Activated CD8-positive, alpha-beta memory T cell treated with anti-CD3 and anti-CD28 coated beads for 36 hours (primary cell): ENCODE measurements around the gene ESRRA. TPM values are rescaled to one million over a fixed set of nuclear protein-coding genes. Genes with fewer than 3 reads are reported as not detected.

Experiments
- CTCF ChIA-PET: fragments of 350-600 bp; sonication (Branson Sonifier 250); formaldehyde crosslinking; loops from one replicate; lab custom pipeline; 2021; ENCODE audit warnings: antibody characterized with exemption; lab: Charles Lee
- POLR2A ChIA-PET: fragments of 350-600 bp; sonication (Branson Sonifier 250); formaldehyde crosslinking; loops from one replicate; lab custom pipeline; 2021; ENCODE audit warnings: antibody characterized with exemption; lab: Charles Lee
- total RNA-seq, 2 experiments: library from RNA; stranded (reverse); gene quantifications; one replicate each; pipeline ENCODE4 v1.2.3, GENCODE V29; 2021

ESRRA gene
- total RNA-seq, 2 experiments from 2014 or later = 58.1 to 58.3 TPM

DNA sequence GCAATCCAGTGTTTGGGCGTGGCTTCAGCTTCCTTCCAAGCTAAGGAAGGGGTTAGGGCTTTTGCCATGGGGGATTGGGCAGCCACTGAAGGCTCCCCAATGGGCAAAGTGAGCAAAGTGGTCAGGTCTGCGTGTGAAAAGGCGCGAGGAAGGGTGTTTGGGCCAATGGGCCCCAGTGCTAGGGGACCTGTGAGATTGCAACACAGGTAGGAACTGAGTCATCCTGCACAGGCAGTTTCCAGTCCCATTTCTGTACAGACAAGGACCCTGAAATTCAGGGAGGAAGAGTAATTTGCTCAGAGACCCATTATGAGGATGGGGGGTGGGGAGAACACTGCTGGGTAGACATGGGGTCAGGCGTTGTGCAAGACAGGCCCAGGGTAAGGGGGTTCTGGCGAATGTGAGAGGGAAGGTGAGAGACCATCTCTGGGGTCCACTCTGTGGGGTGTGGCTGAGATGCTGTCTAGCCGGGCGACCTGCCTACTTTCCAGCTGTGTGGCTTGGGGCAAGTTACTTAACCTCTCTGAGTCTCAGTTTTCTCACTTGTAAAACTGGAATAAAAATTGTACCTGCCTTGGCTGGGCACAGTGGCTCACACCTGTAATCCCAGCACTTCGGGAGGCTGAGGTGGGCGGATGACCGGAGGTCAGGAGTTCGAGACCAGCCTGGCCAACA, 42.0 kb downstream of the ESRRA start:
- CTCF ChIA-PET = interaction anchor here (0.7 kb wide), 1 partner anchor 59 kb away, joined by 3 read pairs; no protein-coding TSS in a partner anchor
- POLR2A ChIA-PET = no interaction called here

DNA sequence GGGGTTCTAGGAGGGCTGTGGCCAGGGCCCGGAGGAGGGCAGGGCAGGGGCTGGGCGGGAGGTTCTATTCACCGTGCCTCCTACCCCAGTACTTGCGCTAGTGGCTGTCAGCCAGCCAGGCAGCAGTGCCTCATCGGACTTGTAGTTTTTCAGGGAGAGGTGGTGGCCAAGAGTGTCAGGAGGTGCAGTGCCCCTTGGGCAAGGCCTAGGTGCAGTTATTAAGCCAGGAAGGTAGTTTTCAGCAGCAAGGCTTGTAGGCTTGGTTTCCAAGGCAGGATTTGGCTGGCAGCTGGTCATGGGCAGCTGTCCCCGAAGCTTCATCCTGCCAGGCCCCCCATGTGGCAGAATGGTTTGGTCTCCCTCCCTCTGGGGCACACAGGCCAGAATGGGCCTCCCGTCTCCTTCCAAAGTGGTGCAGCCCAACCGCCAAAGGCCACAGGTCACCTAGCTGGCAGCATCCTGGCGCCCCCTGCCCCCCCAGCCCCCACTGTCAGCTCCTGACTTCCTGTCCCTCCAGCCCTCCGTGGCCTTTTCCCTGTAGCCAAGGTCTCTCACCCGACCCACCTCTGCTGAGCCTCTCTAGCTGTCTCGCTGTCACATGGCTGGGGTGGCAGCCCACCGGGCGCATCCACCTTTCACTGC, 43.2 kb downstream of the ESRRA start:
- ChIA-PET POLR2A (interaction anchor here (0.6 to 1.4 kb wide), 3 partner anchors 9 to 83 kb away, joined by 3 to 6 read pairs (median 3); no protein-coding TSS in a partner anchor), CTCF (interaction anchor here (0.7 to 1.9 kb wide), 3 partner anchors 9 to 58 kb away, joined by 3 to 5 read pairs (median 3); partner anchors contain the start of gene PRDX5)

DNA sequence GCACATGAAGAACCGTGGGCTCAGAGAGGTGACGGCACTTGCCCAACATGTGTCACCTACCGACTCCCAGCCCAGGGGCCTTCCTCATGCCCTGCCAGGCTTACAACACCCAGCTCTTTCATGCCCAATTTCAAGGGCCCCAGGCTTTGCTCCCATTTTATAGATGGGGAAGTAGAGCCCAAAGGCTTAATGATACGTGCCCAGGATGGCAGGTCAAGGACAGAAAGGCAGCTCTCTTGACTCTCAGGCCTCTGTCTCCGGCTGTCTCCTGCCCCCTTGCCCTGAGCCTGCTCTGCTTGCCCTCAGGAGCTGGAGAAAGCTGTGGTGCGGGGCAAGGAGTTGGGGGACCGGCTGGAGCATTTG, 43.7 kb downstream of the ESRRA start:
- CTCF ChIA-PET = interaction anchor here (1.1 to 1.9 kb wide), 2 partner anchors 8 to 31 kb away, joined by 3 to 5 read pairs; partner anchors contain the start of gene PRDX5
- POLR2A ChIA-PET = interaction anchor here (1.0 to 1.4 kb wide), 2 partner anchors 9 to 17 kb away, joined by 3 to 6 read pairs; no protein-coding TSS in a partner anchor

DNA sequence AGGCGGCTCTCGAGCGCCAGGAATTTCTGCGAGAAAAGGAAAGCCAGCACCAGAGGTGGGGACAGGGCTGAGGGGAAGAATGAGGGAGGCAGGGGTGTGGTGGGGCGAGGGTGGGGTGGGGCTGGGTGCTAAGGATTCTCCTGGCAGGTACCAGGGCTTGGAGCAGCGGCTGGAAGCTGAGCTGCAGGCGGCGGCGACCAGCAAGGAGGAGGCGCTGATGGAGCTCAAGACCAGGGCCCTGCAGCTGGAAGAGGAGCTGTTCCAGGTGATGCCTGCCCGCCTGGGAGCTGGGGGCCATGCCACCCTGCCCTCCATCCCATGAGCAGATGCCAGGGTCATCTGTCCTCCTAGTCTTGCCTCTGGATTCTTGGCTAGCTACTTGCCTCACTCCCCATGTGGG, 44.1 kb downstream of the ESRRA start:
- ChIA-PET POLR2A (interaction anchor here (1.4 kb wide), 1 partner anchor 18 kb away, joined by 6 read pairs; no protein-coding TSS in a partner anchor), CTCF (interaction anchor here (0.9 to 1.9 kb wide), 3 partner anchors 8 to 31 kb away, joined by 3 to 5 read pairs (median 3); partner anchors contain the start of gene PRDX5)

DNA sequence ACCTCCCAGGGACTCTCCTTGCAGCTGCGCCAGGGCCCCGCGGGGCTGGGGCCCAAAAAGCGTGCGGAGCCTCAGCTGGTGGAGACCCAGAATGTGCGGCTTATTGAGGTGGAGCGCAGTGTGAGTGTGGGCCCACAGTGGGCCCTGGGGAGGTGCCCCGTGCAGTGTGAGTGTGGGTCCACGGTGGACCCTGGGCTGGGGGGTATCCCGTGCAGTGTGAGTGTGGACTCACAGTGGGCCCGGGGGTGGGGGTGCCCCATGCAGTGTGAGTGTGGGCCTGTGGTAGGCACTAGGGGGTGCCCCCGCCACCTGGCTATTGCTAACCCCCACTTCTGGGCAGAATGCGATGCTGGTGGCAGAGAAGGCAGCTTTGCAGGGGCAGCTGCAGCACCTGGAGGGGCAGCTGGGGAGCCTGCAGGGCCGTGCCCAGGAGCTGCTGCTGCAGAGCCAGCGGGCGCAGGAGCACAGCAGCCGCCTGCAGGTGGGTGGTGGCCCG, 45.9 kb downstream of the ESRRA start:
- ChIA-PET POLR2A (no interaction called here), CTCF (no interaction called here)

DNA sequence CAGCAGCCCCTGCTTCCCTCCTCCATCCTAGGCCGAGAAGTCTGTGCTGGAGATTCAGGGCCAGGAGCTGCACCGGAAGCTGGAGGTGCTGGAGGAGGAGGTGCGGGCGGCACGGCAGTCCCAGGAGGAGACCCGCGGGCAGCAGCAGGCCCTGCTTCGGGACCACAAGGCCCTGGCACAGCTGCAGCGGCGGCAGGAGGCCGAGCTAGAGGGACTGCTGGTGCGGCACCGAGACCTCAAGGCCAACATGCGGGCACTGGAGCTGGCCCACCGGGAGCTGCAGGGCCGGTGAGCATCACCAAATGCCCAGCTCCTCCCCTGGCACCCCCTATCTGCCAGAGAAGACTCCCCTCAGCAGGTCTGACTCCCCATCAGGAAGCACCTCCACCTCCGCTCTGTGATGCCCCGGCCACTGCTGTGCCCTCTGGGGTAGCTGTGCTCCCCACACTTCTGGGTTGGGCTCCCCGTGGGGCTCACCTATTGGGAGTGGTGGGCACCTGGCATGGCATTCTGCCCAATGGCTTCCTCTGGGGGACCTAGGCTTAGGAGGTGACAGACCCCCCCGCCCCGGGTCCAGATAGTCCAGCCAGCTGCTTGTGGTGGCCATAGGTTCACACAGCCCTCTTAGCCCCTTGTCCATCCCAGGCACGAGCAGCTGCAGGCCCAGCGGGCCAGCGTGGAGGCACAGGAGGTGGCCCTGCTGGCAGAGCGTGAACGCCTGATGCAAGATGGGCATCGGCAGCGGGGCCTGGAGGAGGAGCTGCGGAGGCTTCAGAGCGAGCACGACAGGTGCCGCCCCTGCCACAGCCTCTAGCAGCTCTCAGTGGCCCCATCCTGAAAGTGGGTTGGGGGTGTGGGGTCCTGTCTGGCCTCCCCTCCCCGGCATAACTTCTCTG, 47.0 kb downstream of the ESRRA start:
- ChIA-PET CTCF (no interaction called here), POLR2A (no interaction called here)

DNA sequence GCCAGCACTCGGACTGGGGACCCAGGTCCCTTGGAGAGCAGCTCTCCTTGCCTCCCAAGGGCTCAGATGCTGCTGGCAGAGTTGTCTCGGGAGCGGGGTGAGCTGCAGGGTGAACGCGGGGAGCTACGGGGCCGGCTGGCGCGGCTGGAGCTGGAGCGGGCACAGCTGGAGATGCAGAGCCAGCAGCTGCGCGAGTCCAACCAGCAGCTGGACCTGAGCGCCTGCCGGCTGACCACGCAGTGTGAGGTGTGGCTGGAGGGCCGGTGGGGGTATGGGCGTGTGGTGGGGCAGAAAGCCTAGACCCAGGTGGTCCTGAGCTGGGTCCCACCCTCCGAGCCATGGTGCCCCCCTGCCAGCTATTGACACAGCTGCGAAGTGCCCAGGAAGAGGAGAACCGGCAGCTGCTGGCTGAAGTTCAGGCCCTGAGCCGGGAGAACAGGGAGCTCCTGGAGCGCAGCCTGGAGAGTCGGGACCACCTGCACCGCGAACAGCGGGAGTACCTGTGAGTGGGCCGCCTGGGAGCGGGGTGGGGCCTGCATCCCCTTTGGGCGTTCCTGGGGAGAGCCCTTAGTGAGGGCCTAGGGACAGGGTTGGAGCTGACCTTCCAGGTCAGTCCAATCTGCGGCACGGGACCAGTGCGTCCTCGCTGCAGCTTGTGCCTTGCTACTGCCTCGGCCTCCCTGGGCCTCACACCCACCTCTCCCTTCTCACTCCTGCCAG, 47.8 kb downstream of the ESRRA start:
- ChIA-PET POLR2A (interaction anchor here (0.9 kb wide), 1 partner anchor 13 kb away, joined by 3 read pairs; the partner anchor contains the start of gene CCDC88B), CTCF (interaction anchor here (1.1 kb wide), 2 partner anchors 11 to 36 kb away, joined by 3 to 4 read pairs; partner anchors contain the start of genes PRDX5 and TRMT112)

DNA sequence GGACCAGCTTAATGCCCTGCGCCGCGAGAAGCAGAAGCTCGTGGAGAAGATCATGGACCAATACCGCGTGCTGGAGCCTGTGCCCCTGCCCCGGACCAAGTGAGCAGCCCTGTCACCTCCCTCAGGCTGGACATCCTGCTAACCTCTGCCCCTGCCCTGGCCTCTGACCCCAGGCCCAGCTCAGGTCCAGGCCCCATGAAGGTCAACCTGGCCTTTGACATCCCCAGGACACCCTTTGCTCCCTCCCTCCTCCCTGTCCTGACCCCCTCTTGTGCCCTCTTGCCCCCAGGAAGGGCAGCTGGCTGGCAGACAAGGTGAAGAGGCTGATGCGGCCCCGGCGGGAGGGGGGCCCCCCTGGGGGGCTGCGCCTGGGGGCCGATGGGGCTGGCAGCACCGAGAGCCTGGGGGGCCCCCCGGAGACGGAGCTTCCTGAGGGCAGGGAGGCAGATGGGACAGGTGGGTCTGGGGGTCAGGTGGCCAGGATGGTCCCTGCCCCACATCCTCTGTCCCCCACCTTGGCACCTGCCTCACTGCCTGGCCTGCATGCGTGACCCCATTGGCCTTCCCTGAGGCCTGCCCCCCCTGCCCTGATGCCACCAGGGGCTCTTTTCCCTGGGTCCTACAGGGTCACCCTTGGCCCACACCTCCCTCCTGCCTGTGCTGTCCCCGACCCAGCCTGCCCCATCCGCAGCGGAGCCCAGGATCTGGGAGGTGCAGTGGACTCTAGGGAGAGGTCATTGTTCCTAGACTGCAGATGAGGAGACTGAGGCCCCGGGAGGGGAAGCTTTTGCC, 48.6 kb downstream of the ESRRA start:
- POLR2A ChIA-PET = interaction anchor here (0.6 to 0.9 kb wide), 2 partner anchors 13 to 35 kb away, joined by 3 read pairs; partner anchors contain the start of gene CCDC88B

DNA sequence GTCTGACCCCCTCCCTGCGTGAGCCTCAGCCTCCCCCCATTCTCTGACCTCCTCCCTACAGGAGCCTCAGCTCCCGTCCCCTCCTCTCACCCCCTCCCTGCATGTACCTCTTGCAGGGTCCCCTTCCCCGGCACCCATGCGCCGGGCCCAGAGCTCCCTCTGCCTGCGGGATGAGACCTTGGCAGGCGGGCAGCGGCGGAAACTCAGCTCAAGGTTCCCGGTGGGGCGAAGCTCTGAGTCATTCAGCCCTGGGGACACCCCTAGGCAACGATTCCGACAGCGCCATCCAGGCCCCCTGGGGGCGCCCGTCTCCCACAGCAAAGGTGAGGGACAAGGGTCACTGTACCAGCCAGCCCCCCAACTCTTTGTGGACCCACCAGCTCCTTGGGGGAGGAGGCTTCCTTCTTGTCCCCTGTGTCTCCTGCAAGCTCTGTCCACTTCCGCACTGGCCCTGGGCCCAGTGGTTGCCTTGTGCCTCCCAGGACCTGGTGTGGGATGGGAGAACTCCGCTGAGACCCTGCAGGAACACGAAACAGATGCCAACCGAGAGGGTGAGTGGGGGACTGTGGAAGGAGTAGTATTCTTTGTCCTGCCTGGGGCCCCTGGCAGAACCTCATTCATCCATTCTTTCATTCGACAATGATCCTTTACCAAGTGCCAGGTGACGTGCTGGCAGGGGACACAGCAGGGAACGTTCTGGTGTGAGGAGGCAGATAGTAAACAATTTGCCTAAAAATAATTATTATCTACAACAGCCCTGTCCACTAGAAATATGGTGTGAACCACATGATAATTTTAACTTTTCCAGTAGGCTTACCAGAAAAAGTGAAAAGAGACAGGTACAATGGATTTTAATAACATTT, 50.0 kb downstream of the ESRRA start:
- ChIA-PET POLR2A (interaction anchor here (1.0 kb wide), 1 partner anchor 37 kb away, joined by 9 read pairs; the partner anchor contains the start of gene PRDX5), CTCF (interaction anchor here (0.7 to 1.3 kb wide), 4 partner anchors 12 to 23 kb away, joined by 3 to 5 read pairs (median 4); partner anchors contain the start of gene CCDC88B)

More for the DNA sequence above, 48.6 kb downstream of the ESRRA start:
- CTCF ChIA-PET = interaction anchor here (0.8 to 1.3 kb wide), 4 partner anchors 10 to 36 kb away, joined by 3 to 4 read pairs (median 4); partner anchors contain the start of genes CCDC88B, PRDX5 and TRMT112

DNA sequence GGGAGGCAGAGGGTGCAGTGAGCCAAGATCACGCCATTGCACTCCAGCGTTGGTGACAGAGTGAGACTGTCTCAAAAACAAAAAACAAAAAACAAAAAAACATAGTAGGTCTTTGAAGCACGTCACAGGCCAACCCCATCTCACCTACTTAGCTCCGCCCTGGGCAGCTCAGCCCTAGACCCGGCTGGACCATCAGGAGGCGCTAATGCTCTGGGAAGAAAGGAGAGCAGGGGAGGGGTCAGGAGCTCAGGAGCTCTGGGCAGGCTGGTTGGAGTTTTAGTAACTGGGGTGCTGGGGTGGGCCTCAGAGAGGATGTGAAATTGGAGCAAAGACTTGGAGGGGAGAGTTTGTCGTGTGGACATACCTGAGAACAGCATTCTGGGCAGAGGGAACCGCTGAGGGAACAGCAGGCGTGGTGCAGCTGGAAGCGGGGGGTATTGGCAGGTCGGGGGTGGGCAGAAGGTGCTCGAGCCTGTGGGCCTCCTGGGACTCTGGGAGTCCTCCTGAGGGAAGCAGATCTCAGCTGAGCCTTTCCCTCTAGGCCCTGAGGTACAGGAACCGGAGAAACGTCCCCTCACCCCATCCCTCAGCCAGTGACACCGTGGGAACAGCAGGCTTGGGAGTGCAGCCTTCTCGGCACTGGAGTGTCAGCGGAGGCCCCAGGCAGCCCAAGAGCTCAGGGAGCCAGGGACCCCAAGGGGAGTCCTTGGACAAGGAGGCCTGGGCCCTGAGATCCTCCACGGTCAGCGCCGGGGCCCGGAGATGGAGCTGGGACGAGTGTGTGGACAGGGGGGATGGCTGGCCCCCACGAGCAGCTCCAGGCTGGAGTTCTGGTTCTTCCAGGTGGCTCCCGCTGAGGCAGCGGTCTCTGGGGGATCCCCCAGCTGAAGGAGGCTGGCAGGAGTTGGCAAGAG, 51.4 kb downstream of the ESRRA start:
- ChIA-PET CTCF (interaction anchor here (0.6 to 2.4 kb wide), 8 partner anchors 8 to 332 kb away, joined by 3 to 10 read pairs (median 4); partner anchors contain the start of genes PRDX5 and TRMT112), POLR2A (interaction anchor here (0.5 to 1.4 kb wide), 3 partner anchors 8 to 549 kb away, joined by 3 to 5 read pairs (median 3); no protein-coding TSS in a partner anchor)

DNA sequence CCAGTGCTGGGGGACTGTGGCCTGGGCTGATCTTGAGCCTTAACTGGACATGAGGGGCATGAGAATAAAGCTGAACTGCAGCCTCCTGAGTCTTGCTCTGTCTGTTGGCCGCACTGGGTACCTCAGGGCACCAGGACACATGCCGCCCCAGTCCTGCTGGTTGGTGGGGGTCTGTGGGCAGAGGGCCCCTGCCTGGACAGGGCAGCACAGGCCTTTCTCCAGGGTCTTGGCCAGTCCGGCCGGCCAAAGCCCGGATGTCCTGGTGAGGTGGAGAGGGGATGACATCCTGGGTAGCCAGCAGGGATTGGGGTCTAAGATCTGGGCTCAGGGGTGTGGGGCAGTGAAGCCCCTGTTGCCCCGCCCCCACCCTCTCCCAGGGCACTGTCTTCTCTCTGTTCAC, 52.1 kb downstream of the ESRRA start:
- CTCF ChIA-PET = interaction anchor here (0.9 to 2.4 kb wide), 7 partner anchors 9 to 331 kb away, joined by 3 to 10 read pairs (median 4); partner anchors contain the start of genes PRDX5 and TRMT112
- POLR2A ChIA-PET = interaction anchor here (1.4 kb wide), 1 partner anchor 9 kb away, joined by 3 read pairs; no protein-coding TSS in a partner anchor

DNA sequence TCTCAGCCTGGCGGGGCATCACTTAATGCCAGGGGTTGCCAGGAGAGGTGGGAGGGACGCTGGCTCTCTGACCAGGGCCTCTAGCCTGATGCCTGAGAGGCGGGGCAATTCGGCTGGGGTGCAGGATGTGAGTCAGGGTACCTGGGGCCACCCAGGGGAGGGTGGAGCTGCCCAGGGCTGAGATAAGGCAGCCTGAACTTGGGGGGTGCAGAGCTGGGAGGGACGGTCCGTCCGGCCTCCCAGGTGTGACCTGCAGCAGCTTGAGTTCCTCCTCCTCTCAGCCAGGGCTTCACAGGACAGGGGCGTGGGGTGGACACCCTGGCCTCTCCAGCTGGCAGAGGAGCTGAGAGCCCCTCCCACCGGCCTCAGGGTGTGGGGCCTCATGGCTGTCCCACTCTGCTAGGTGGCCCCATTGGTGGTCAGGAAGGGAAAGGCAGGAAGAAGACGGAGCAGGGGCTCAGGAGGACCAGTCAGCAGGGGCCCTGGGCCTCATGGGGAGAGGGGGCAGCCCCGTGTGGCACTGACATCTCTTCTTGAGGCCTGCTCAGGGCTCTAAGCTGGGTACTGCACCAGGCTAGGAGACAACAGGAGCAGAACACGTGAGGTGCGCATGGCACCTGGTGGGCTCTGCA, 52.7 kb downstream of the ESRRA start:
- CTCF ChIA-PET = interaction anchor here (0.9 to 2.4 kb wide), 5 partner anchors 9 to 331 kb away, joined by 3 to 10 read pairs (median 4); partner anchors contain the start of gene STIP1
- POLR2A ChIA-PET = interaction anchor here (1.4 kb wide), 1 partner anchor 10 kb away, joined by 3 read pairs; no protein-coding TSS in a partner anchor

DNA sequence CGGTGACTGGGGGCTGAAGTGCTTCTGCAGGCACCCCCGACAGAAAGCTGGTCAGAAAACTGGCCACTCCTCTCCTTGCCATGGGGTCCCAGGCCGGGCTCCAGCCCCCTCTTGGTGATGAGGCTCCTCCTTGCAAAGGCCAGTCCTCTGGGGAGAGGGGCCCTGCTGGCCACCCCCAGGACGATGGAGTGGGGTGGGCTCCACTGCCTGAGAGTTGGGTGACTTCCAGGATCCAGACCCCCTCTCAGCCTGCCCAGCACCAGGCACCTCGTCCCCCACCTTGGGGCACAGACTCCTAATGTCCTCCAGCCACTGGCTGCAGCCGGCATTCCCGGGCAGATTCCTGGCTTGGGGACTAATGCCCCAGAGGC, 53.2 kb downstream of the ESRRA start:
- ChIA-PET CTCF (interaction anchor here (0.9 to 2.4 kb wide), 5 partner anchors 10 to 173 kb away, joined by 3 to 10 read pairs (median 4); partner anchors contain the start of gene STIP1), POLR2A (interaction anchor here (1.4 kb wide), 1 partner anchor 10 kb away, joined by 3 read pairs; no protein-coding TSS in a partner anchor)
